NCI-H2196 (cell line): ENCODE measurements around the gene PARP9.
A peak's percentile ranks its signal among the peaks of the same experiment; 100 is the strongest.

Source experiments
- DNase-seq: peaks from one replicate; lab custom pipeline; 2025; ENCODE audit not compliant: unreplicated experiment; lab: John Stamatoyannopoulos, UW

The PARP9 gene

GRCh38 chr3:122564155-122564912 is at the start of gene PARP9, which contains the start of gene DTX3L:
Gene PARP9 (minus strand): TSS chr3:122564300. CDS start chr3:122559620, 4,680 bp downstream.
Gene DTX3L (plus strand): TSS chr3:122564338. CDS start chr3:122564427, 89 bp downstream.
- DNase-seq: peak; percentile 90

GRCh38 chr3:122612696-122613095 is 48.6 kb upstream of the PARP9 start:
- no peak for DNase-seq

- no peak for DNase-seq
These were observed 45.9 kb upstream of the PARP9 start for GRCh38 chr3:122609798-122610559.

- DNase-seq: no peak
These were observed 44.8 kb upstream of the PARP9 start for GRCh38 chr3:122608916-122609315.

- no peak for DNase-seq
These were observed 42.2 kb upstream of the PARP9 start for GRCh38 chr3:122606330-122606729.

- DNase-seq: no peak
These were observed 39.0 kb upstream of the PARP9 start for GRCh38 chr3:122603056-122603455.

- DNase-seq: no peak
These were observed 38.1 kb upstream of the PARP9 start for GRCh38 chr3:122602011-122602710.

- no peak for DNase-seq
These were observed 34.5 kb upstream of the PARP9 start for GRCh38 chr3:122598556-122598955.

- DNase-seq: no peak
These were observed 34.1 kb upstream of the PARP9 start for GRCh38 chr3:122598151-122598550.

GRCh38 chr3:122594025-122594424 is 29.9 kb upstream of the PARP9 start:
- DNase-seq: no peak

GRCh38 chr3:122590610-122591009 is 26.5 kb upstream of the PARP9 start:
- DNase-seq: no peak

GRCh38 chr3:122589297-122589696 is 25.2 kb upstream of the PARP9 start:
- no peak for DNase-seq

- no peak for DNase-seq
These were observed 23.5 kb upstream of the PARP9 start for GRCh38 chr3:122587572-122587971.

GRCh38 chr3:122586773-122587485 is 22.8 kb upstream of the PARP9 start:
- no peak for DNase-seq

GRCh38 chr3:122586098-122586497 is 22.0 kb upstream of the PARP9 start:
- DNase-seq: no peak

GRCh38 chr3:122582390-122582789 is 18.3 kb upstream of the PARP9 start:
- DNase-seq: no peak

- no peak for DNase-seq
These were observed 17.5 kb upstream of the PARP9 start for GRCh38 chr3:122581622-122582021.

GRCh38 chr3:122580470-122580869 is 16.4 kb upstream of the PARP9 start:
- no peak for DNase-seq

GRCh38 chr3:122578069-122578740 is 14.1 kb upstream of the PARP9 start:
- no peak for DNase-seq

GRCh38 chr3:122577409-122578031 is 13.4 kb upstream of the PARP9 start, which contains the start of gene PARP15:
Gene PARP15 (plus strand): TSS chr3:122577650. CDS start chr3:122577668, 18 bp downstream.
- DNase-seq: no peak
